Stimulated activated CD8-positive, alpha-beta memory T cell treated with anti-CD3 and anti-CD28 coated beads, Interleukin-4, amount 100 ng/mL, for 1 hour (primary cell): ENCODE measurements around the gene BATF2.
A peak's percentile ranks its signal among the peaks of the same experiment; 100 is the strongest.
"Not testable (repeated sequence)": the region's sequence is repeated elsewhere in the genome, so short reads cannot be mapped to it uniquely, and the experiment has no call there.

Source experiments
- DNase-seq, 2 donors: peaks; one replicate each; pipeline ENCODE4 v3.0.0-alpha.2; 2020; ENCODE audit warnings: low read depth in 2 of 2, low spot score in 1 of 2

BATF2 gene

GRCh38 chr11:64996710-64997380 lies at the start of gene BATF2:
BATF2 (minus strand) TSS chr11:64996971; CDS start chr11:64996914, 57 bp downstream.
- DNase-seq = no peak

GRCh38 chr11:65045728-65046127 lies 49.0 kb upstream of the BATF2 start:
- no peak for DNase-seq

GRCh38 chr11:65045061-65045460 lies 48.3 kb upstream of the BATF2 start:
- no peak for DNase-seq

- no peak for DNase-seq
Measured at GRCh38 chr11:65043881-65044501, 47.2 kb upstream of the BATF2 start.

GRCh38 chr11:65042891-65043290 lies 46.1 kb upstream of the BATF2 start:
- no peak for DNase-seq

GRCh38 chr11:65040847-65041622 lies 44.3 kb upstream of the BATF2 start, which contains the start of gene SAC3D1:
SAC3D1 (plus strand) TSS chr11:65041210; CDS start chr11:65041293, 83 bp downstream.
- peak; percentile 51 to 73 for DNase-seq

GRCh38 chr11:65040520-65040846 lies 43.7 kb upstream of the BATF2 start:
- no peak for DNase-seq

GRCh38 chr11:65036931-65037330 lies 40.2 kb upstream of the BATF2 start:
- DNase-seq = no peak

- DNase-seq = no peak
Measured at GRCh38 chr11:65035579-65035978, 38.8 kb upstream of the BATF2 start.

GRCh38 chr11:65034423-65034822 lies 37.7 kb upstream of the BATF2 start:
- no peak for DNase-seq

GRCh38 chr11:65032216-65032615 lies 35.4 kb upstream of the BATF2 start:
- no peak for DNase-seq

GRCh38 chr11:65027213-65028067 lies 30.7 kb upstream of the BATF2 start, which contains the start of gene SNX15:
SNX15 (plus strand) TSS chr11:65027439; CDS start chr11:65027538, 99 bp downstream.
- DNase-seq = peak; percentile 79 to 82

GRCh38 chr11:65026810-65027209 lies 30.0 kb upstream of the BATF2 start:
- DNase-seq = no peak

- DNase-seq = not testable (repeated sequence)
Measured at GRCh38 chr11:65023502-65023901, 26.7 kb upstream of the BATF2 start.

GRCh38 chr11:65021509-65021908 lies 24.7 kb upstream of the BATF2 start:
- no peak for DNase-seq

- DNase-seq = no peak
Measured at GRCh38 chr11:65021003-65021402, 24.2 kb upstream of the BATF2 start.

- DNase-seq = no peak
Measured at GRCh38 chr11:65019824-65020223, 23.1 kb upstream of the BATF2 start.

GRCh38 chr11:65017937-65018336 lies 21.2 kb upstream of the BATF2 start:
- DNase-seq = no peak

GRCh38 chr11:65016705-65017104 lies 19.9 kb upstream of the BATF2 start:
- DNase-seq = no peak

- no peak for DNase-seq
Measured at GRCh38 chr11:65014726-65015227, 18.0 kb upstream of the BATF2 start.
